HEK293 (cell line): Measurements from ENCODE around the gene MOB2.

ENCODE experiments used
- CTCF ChIA-PET: fragments of 350-600 bp; formaldehyde crosslinking; extraction: SDS; loops from one replicate; lab custom pipeline; 2021; ENCODE audit warnings: antibody characterized with exemption; lab: Yijun Ruan, JAX
- POLR2A ChIA-PET: fragments of 300-600 bp; formaldehyde crosslinking; extraction: SDS; loops from one replicate; lab custom pipeline; 2020; ENCODE audit warnings: antibody characterized with exemption, inconsistent platforms; lab: Yijun Ruan, JAX
- H3K27ac ChIP-seq: fragments of 200-500 bp; sonication (Bioruptor generic); 2 replicates; pipeline ENCODE4 v1.5.1; 2014; ENCODE audit warnings: low read depth, low read length, control low read depth, inconsistent platforms; ENCODE audit errors: extremely low read depth
- H3K36me3 ChIP-seq, 2 experiments: fragments of 200-500 bp in 1 of 2; sonication (Bioruptor generic) in 1 of 2; 1 replicate in 1 of 2; 2 replicates in 1 of 2; pipeline ENCODE4 v1.5.1; 2014 to 2017; ENCODE audit warnings: inconsistent platforms in 2 of 2, low read length in 2 of 2; ENCODE audit not compliant: control insufficient read depth in 2 of 2, insufficient read depth in 1 of 2
- H3K4me1 ChIP-seq: fragments of 200-500 bp; sonication (Bioruptor generic); 2 replicates; pipeline ENCODE4 v1.5.1; 2014; ENCODE audit warnings: mild to moderate bottlenecking, low read length, inconsistent platforms; ENCODE audit not compliant: control insufficient read depth, insufficient read depth
- H3K4me3 ChIP-seq: 2 replicates; pipeline ENCODE4 v1.5.1; 2011; ENCODE audit warnings: low read depth, mild to moderate bottlenecking, control low read depth, low read length, moderate library complexity
- H3K9me3 ChIP-seq: fragments of 200-500 bp; sonication (Bioruptor generic); 2 replicates; pipeline ENCODE4 v1.5.1; 2014; ENCODE audit warnings: low read depth, low read length, inconsistent platforms; ENCODE audit not compliant: control insufficient read depth, insufficient read depth
- GLIS2 ChIP-seq: fragments of 450-650 bp; formaldehyde crosslinking; IDR thresholded peaks from 2 replicates; pipeline ENCODE4 v1.5.1; 2016; ENCODE audit warnings: missing biosample characterization, missing genetic modification characterization
- KLF9 ChIP-seq: fragments of 450-650 bp; formaldehyde crosslinking; IDR thresholded peaks from 2 replicates; pipeline ENCODE4 v1.5.1; 2016; ENCODE audit warnings: missing biosample characterization, missing genetic modification characterization, low read depth
- SCRT1 ChIP-seq: fragments of 450-650 bp; formaldehyde crosslinking; IDR thresholded peaks from 2 replicates; pipeline ENCODE4 v1.5.1; 2016; ENCODE audit warnings: missing biosample characterization, missing genetic modification characterization, borderline replicate concordance
- SP3 ChIP-seq: fragments of 450-650 bp; formaldehyde crosslinking; IDR thresholded peaks from 2 replicates; pipeline ENCODE4 v1.5.1; 2016; ENCODE audit warnings: missing biosample characterization, missing genetic modification characterization
- ZBTB8A ChIP-seq: fragments of 450-650 bp; formaldehyde crosslinking; IDR thresholded peaks from 2 replicates; pipeline ENCODE4 v1.5.1; 2016; ENCODE audit warnings: missing biosample characterization, missing genetic modification characterization
- ZNF157 ChIP-seq: fragments of 450-650 bp; formaldehyde crosslinking; IDR thresholded peaks from 2 replicates; pipeline ENCODE4 v1.5.1; 2016; ENCODE audit warnings: missing biosample characterization, missing genetic modification characterization
- ZNF175 ChIP-seq: fragments of 450-650 bp; formaldehyde crosslinking; IDR thresholded peaks from 2 replicates; pipeline ENCODE4 v1.5.1; 2016; ENCODE audit warnings: missing biosample characterization, missing genetic modification characterization
- ZNF239 ChIP-seq: fragments of 450-650 bp; formaldehyde crosslinking; IDR thresholded peaks from 2 replicates; pipeline ENCODE4 v1.5.1; 2016; ENCODE audit warnings: missing biosample characterization, missing genetic modification characterization
- ZNF274 ChIP-seq, 2 experiments: fragments of 200-500 bp in 1 of 2; fragments of 450-650 bp in 1 of 2; sonication (Bioruptor generic) in 1 of 2; formaldehyde crosslinking in 1 of 2; IDR thresholded peaks; 2 replicates each; pipeline versions ENCODE4 v1.5.1 to v1.6.1; 2014 to 2016; ENCODE audit warnings: borderline replicate concordance in 1 of 2, inconsistent platforms in 1 of 2, low read length in 1 of 2, missing biosample characterization in 1 of 2, missing genetic modification characterization in 1 of 2
- ZNF324 ChIP-seq: fragments of 450-650 bp; formaldehyde crosslinking; IDR thresholded peaks from 2 replicates; pipeline ENCODE4 v1.5.1; 2016; ENCODE audit warnings: missing biosample characterization, missing genetic modification characterization
- ZNF341 ChIP-seq: fragments of 450-650 bp; formaldehyde crosslinking; IDR thresholded peaks from 2 replicates; pipeline ENCODE4; 2016; ENCODE audit warnings: low read depth, missing biosample characterization, missing genetic modification characterization
- ZNF354C ChIP-seq: fragments of 450-650 bp; formaldehyde crosslinking; IDR thresholded peaks from 2 replicates; pipeline ENCODE4 v1.5.1; 2016; ENCODE audit warnings: missing biosample characterization, missing genetic modification characterization, low read depth, borderline replicate concordance
- ZNF530 ChIP-seq: fragments of 450-650 bp; formaldehyde crosslinking; IDR thresholded peaks from 2 replicates; pipeline ENCODE4 v1.5.1; 2016; ENCODE audit warnings: low read depth, missing biosample characterization, missing genetic modification characterization
- ZNF707 ChIP-seq: fragments of 450-650 bp; formaldehyde crosslinking; IDR thresholded peaks from 2 replicates; pipeline ENCODE4 v1.5.1; 2016; ENCODE audit warnings: missing biosample characterization, missing genetic modification characterization
- ZNF791 ChIP-seq: fragments of 450-650 bp; formaldehyde crosslinking; IDR thresholded peaks from 2 replicates; pipeline ENCODE4 v1.5.1; 2016; ENCODE audit warnings: missing biosample characterization, missing genetic modification characterization
- ZNF843 ChIP-seq: fragments of 450-650 bp; formaldehyde crosslinking; IDR thresholded peaks from 2 replicates; pipeline ENCODE4 v1.5.1; 2016; ENCODE audit warnings: missing biosample characterization, missing genetic modification characterization
- TF ChIP-seq, protein P1 (sequence below): fragments of 450-650 bp; formaldehyde crosslinking; IDR thresholded peaks from 2 replicates; pipeline ENCODE4 v1.5.0; 2017; ENCODE audit warnings: missing biosample characterization, missing genetic modification characterization, borderline replicate concordance
- TF ChIP-seq, protein P2 (sequence below): fragments of 450-650 bp; formaldehyde crosslinking; IDR thresholded peaks from 2 replicates; pipeline ENCODE4 v1.5.1; 2017; ENCODE audit warnings: missing biosample characterization, missing genetic modification characterization
- TF ChIP-seq, protein P3 (sequence below): fragments of 450-650 bp; formaldehyde crosslinking; IDR thresholded peaks from 2 replicates; pipeline ENCODE4 v1.5.1; 2016; ENCODE audit warnings: missing biosample characterization, missing genetic modification characterization

MOB2 gene

DNA sequence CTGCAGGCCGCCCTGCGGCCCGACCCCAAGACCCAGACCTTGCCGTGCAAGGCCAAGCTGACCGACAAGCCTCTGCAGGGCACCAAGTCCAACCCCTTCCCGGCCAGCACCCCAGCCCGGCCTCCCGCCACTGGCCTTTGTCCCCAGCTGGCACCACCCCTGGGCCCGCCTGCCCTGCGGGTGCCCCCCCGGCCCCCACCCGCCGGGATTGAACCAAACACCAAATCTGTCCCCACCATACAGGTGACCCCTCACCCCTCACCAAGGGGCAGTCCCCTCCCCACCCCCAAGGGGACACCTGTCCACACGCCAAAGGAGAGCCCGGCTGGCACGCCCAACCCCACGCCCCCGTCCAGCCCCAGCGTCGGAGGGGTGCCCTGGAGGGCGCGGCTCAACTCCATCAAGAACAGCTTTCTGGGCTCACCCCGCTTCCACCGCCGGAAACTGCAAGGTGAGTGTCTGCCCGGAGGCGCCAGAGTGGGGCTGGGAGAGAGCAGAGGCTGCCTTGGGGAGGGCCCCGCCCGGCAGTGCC lies 36.2 kb downstream of the MOB2 start:
- POLR2A ChIA-PET: no interaction called here
- Histone ChIP-seq H3K4me3 (no peak overlapping the region), H3K27ac (no peak overlapping the region), H3K9me3 (no peaks in the 10 kb centered on the region), H3K4me1 (no peaks in the 10 kb centered on the region), H3K36me3 (peaks cover 0 to 70% of the 10 kb centered on the region in 2 experiments; a peak in 1 of 3 replicates)
- CTCF ChIA-PET: no interaction called here
- TF ChIP-seq ZNF530 (tag by site-specific recombination): no peak
- no peak for TF ChIP-seq ZNF354C (tag by site-specific recombination)
- no peak for TF ChIP-seq ZBTB8A (tag by site-specific recombination)
- no peak for TF ChIP-seq ZNF157 (tag by site-specific recombination)
- TF ChIP-seq, protein P1, sequence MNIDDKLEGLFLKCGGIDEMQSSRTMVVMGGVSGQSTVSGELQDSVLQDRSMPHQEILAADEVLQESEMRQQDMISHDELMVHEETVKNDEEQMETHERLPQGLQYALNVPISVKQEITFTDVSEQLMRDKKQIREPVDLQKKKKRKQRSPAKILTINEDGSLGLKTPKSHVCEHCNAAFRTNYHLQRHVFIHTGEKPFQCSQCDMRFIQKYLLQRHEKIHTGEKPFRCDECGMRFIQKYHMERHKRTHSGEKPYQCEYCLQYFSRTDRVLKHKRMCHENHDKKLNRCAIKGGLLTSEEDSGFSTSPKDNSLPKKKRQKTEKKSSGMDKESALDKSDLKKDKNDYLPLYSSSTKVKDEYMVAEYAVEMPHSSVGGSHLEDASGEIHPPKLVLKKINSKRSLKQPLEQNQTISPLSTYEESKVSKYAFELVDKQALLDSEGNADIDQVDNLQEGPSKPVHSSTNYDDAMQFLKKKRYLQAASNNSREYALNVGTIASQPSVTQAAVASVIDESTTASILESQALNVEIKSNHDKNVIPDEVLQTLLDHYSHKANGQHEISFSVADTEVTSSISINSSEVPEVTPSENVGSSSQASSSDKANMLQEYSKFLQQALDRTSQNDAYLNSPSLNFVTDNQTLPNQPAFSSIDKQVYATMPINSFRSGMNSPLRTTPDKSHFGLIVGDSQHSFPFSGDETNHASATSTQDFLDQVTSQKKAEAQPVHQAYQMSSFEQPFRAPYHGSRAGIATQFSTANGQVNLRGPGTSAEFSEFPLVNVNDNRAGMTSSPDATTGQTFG: no peak
- no peak for TF ChIP-seq SP3 (tag by site-specific recombination)
- no peak for TF ChIP-seq ZNF707 (tag by site-specific recombination)
- TF ChIP-seq ZNF274 (IDR thresholded peaks at IDR 0.05; ENCODE audit: low read length): no peak
- TF ChIP-seq ZNF274 (tag by site-specific recombination; IDR thresholded peaks at IDR 0.05; ENCODE audit: borderline replicate concordance): no peak
- TF ChIP-seq ZNF341: no peak
- TF ChIP-seq, protein P2, sequence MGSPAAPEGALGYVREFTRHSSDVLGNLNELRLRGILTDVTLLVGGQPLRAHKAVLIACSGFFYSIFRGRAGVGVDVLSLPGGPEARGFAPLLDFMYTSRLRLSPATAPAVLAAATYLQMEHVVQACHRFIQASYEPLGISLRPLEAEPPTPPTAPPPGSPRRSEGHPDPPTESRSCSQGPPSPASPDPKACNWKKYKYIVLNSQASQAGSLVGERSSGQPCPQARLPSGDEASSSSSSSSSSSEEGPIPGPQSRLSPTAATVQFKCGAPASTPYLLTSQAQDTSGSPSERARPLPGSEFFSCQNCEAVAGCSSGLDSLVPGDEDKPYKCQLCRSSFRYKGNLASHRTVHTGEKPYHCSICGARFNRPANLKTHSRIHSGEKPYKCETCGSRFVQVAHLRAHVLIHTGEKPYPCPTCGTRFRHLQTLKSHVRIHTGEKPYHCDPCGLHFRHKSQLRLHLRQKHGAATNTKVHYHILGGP (tag by site-specific recombination): no peak
- TF ChIP-seq ZNF843 (tag by site-specific recombination): no peak
- no peak for TF ChIP-seq SCRT1 (tag by site-specific recombination)
- TF ChIP-seq ZNF324 (tag by site-specific recombination): no peak
- no peak for TF ChIP-seq ZNF175 (tag by site-specific recombination)
- no peak for TF ChIP-seq ZNF791 (tag by site-specific recombination)
- TF ChIP-seq KLF9 (tag by site-specific recombination): no peak
- TF ChIP-seq, all 188 proteins: peak for 0

DNA sequence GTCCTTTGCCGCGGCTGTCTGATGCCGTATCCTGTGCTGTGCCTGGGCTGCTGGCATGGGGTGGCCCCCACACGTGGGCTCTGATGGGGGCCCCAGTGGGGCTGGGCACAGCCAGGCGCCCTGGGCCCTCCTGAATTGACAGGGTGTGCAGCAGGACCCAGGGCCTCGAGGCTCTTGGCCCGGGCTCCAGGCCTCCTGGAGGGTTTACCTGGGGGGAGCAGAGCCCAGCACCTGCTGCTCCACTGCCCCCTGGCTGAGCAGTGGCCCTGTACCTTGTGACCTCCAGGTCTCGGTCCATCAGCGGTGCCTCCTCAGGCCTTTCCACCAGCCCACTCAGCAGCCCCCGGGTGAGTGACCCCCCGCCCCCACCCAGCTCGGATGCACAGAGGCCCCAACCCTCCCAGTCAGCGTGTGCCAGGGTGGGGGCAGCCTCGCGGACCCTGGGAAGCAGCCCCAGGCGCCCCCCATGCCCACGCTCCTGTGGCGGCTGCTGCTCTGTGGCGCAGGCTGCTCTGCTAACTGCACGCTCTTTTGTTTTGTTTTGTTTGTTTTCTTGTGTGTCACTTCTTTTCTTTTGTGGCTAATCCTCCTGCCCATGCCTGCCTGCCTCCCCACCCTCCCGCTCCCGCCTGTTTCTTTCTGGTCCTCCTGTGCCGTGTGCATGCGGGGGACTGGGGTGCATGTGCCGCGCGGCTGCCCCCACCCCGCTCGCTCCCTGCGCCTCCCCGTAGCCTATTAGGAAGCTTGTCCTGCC lies 36.9 kb downstream of the MOB2 start:
- TF ChIP-seq ZNF239 (tag by site-specific recombination): no peak
- TF ChIP-seq, protein P3, sequence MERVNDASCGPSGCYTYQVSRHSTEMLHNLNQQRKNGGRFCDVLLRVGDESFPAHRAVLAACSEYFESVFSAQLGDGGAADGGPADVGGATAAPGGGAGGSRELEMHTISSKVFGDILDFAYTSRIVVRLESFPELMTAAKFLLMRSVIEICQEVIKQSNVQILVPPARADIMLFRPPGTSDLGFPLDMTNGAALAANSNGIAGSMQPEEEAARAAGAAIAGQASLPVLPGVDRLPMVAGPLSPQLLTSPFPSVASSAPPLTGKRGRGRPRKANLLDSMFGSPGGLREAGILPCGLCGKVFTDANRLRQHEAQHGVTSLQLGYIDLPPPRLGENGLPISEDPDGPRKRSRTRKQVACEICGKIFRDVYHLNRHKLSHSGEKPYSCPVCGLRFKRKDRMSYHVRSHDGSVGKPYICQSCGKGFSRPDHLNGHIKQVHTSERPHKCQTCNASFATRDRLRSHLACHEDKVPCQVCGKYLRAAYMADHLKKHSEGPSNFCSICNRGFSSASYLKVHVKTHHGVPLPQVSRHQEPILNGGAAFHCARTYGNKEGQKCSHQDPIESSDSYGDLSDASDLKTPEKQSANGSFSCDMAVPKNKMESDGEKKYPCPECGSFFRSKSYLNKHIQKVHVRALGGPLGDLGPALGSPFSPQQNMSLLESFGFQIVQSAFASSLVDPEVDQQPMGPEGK (tag by site-specific recombination): 0 out of 2 replicates have a peak, but pooled peaks have one; percentile 12
- TF ChIP-seq GLIS2 (tag by site-specific recombination): peak; percentile 35; the same call in 1 of the 2 replicates
- H3K4me1 ChIP-seq: no peaks in the 10 kb centered on the region
- H3K27ac ChIP-seq: no peak overlapping the region
- H3K4me3 ChIP-seq: no peak overlapping the region
- no peaks in the 10 kb centered on the region for H3K9me3 ChIP-seq
- H3K36me3 ChIP-seq: peaks cover 0 to 77% of the 10 kb centered on the region in 2 experiments; a peak in 1 of 3 replicates
- ChIA-PET POLR2A (no interaction called here), CTCF (no interaction called here)
